ENCODE measurements around the gene PBX4. TPM values are rescaled to one million over a fixed set of nuclear protein-coding genes. Genes with fewer than 3 reads are reported as not detected.

The PBX4 gene
- total and polyA plus RNA-seq, 12 donors, result 0.28 to 6.3 (median 0.81) TPM; not detected in 4

- intact Hi-C loops (cut with DNase I), result no loop called here
- 14 to 54% (median 26%) methylated on average over 20 to 83 of the region's 87 CpGs for WGBS, 4 donors
- DNase-seq, result no peak
- no peaks in the 10 kb centered on the region for H3K36me3 ChIP-seq (replicated peaks in 1 of 2)
- H3K4me3 ChIP-seq, result peak within 1 kb of the TSS in 1 of 4 donors; percentile 57
- no peaks in the 10 kb centered on the region for H3K9me3 ChIP-seq (replicated peaks in 1 of 3)
- TF ChIP-seq CTCF (IDR thresholded peaks at IDR 0.05) (no peak), POLR2A (IDR thresholded peaks at IDR 0.05) (no peak)
- no peaks in the 10 kb centered on the region for H3K27me3 ChIP-seq
- H3K4me1 ChIP-seq (replicated peaks in 1 of 2), result peaks cover 0 to 12% of the 10 kb centered on the region in 2 donors
- peak within 1 kb of the TSS in 1 of 5 donors; percentile 26 for H3K27ac ChIP-seq
These were observed 9.4 kb upstream of the PBX4 start, which contains the start of gene LPAR2 for GRCh38 chr19:19627621-19628500. Gene LPAR2, minus strand, starts transcription at chr19:19628220. Its CDS starts 945 bp downstream, at chr19:19627275.

GRCh38 chr19:19626516-19627472 lies 8.3 kb upstream of the PBX4 start:
- 95 to 96% (median 95%) methylated on average over 34 to 48 of the region's 48 CpGs for WGBS, 4 donors
- no peak for DNase-seq
- Histone ChIP-seq H3K4me3 (no peak overlapping the region), H3K9me3 (replicated peaks in 1 of 3) (no peaks in the 10 kb centered on the region), H3K27ac (no peak overlapping the region), H3K4me1 (replicated peaks in 1 of 2) (peaks cover 0 to 12% of the 10 kb centered on the region in 2 donors), H3K36me3 (replicated peaks in 1 of 2) (no peaks in the 10 kb centered on the region), H3K27me3 (no peaks in the 10 kb centered on the region)
- intact Hi-C loops (cut with DNase I), result no loop called here
- TF ChIP-seq CTCF (IDR thresholded peaks at IDR 0.05) (no peak), POLR2A (IDR thresholded peaks at IDR 0.05) (no peak)

GRCh38 chr19:19624032-19624570 lies 5.6 kb upstream of the PBX4 start:
- TF ChIP-seq POLR2A (IDR thresholded peaks at IDR 0.05) (no peak), CTCF (IDR thresholded peaks at IDR 0.05) (no peak)
- WGBS, 4 donors, result 86 to 95% (median 95%) methylated on average over 14 to 19 of the region's 19 CpGs

More at GRCh38 chr19:19624032-19624570, 5.6 kb upstream of the PBX4 start:
- Histone ChIP-seq H3K9me3 (replicated peaks in 1 of 3) (no peaks in the 10 kb centered on the region), H3K36me3 (replicated peaks in 1 of 2) (no peaks in the 10 kb centered on the region), H3K4me3 (no peak overlapping the region), H3K27ac (no peak overlapping the region), H3K4me1 (replicated peaks in 1 of 2) (peaks cover 0 to 12% of the 10 kb centered on the region in 2 donors), H3K27me3 (no peaks in the 10 kb centered on the region)
- intact Hi-C loops (cut with DNase I), result no loop called here
- DNase-seq, result no peak

Measured in adrenal gland (tissue), 12 donors.